Lower leg skin (tissue), 4 donors: ENCODE data around the gene DVL1. TPM values are rescaled to one million over a fixed set of nuclear protein-coding genes. Genes with fewer than 3 reads are reported as not detected.
A peak's percentile ranks its signal among the peaks of the same experiment; 100 is the strongest.

Source experiments
- DNase-seq, 2 donors: peaks; one replicate each; pipeline ENCODE4 v3.0.0-alpha.2; 2019; ENCODE audit warnings: low spot score in 2 of 2
- H3K4me3 ChIP-seq: fragments of 200-600 bp; sonication (generic); 2 replicates; pipeline ENCODE4 v1.5.1; 2017; ENCODE audit warnings: mild to moderate bottlenecking, low read depth; ENCODE audit not compliant: poor library complexity, severe bottlenecking
- CTCF ChIP-seq, 3 donors: fragments of 450-650 bp; IDR thresholded peaks; one replicate each; pipeline ENCODE4 v1.5.1; 2016; ENCODE audit warnings: antibody characterized with exemption in 3 of 3, mild to moderate bottlenecking in 3 of 3, moderate library complexity in 2 of 3
- POLR2A ChIP-seq, 2 donors: fragments of 450-650 bp; IDR thresholded peaks; one replicate each; pipeline ENCODE4 v1.6.1; 2016 to 2017; ENCODE audit warnings: antibody characterized with exemption in 2 of 2, mild to moderate bottlenecking in 1 of 2, moderate library complexity in 1 of 2
- WGBS, 2 donors: methylation state at CpG; one replicate each; pipeline ENCODE4 v1.1.5; 2018; 5-methylcytosine and 5-hydroxymethylcytosine counted together
- intact Hi-C: fragments of 100-400 bp; cut with DNase I; formaldehyde crosslinking; loops from one replicate; pipeline ENCODE4 v1.15.0; 2023; ENCODE audit warnings: low total_unique reads
- total RNA-seq, 4 donors: library from RNA; depleted of rRNA; stranded (reverse); fragments of >200 nt; gene quantifications; one replicate each; pipeline ENCODE4 v1.1.0, GENCODE V29; 2016

Gene DVL1
- total RNA-seq, 4 donors from 2014 or later, result 92.0 to 163 (median 113) TPM

GRCh38 chr1:1348420-1349255 lies 580 bp downstream of the DVL1 start:
- no peak for TF ChIP-seq CTCF (IDR thresholded peaks at IDR 0.05)
- no peak for TF ChIP-seq POLR2A (IDR thresholded peaks at IDR 0.05)
- H3K4me3 ChIP-seq, result peak overlapping the region; percentile 51
- WGBS, 2 donors, result 1% methylated on average over 12 to 47 of the region's 109 CpGs
- intact Hi-C loops, result no loop called here
- DNase-seq, result no peak

GRCh38 chr1:1347663-1348419 lies 1.4 kb downstream of the DVL1 start:
- intact Hi-C loops, result no loop called here
- DNase-seq, result no peak
- WGBS, 2 donors, result 17 to 31% methylated on average over 21 to 22 of the region's 26 CpGs
- no peak for TF ChIP-seq POLR2A (IDR thresholded peaks at IDR 0.05)
- TF ChIP-seq CTCF (IDR thresholded peaks at IDR 0.05), result no peak
- H3K4me3 ChIP-seq, result peak overlapping the region; percentile 51

- no peak for DNase-seq
Measured at GRCh38 chr1:1347026-1347595, 2.1 kb downstream of the DVL1 start.

GRCh38 chr1:1346501-1346890 lies 2.7 kb downstream of the DVL1 start:
- DNase-seq, result no peak
- H3K4me3 ChIP-seq, result no peak overlapping the region
- 88 to 90% methylated on average over 10 of the region's 10 CpGs for WGBS, 2 donors
- intact Hi-C loops, result no loop called here
- TF ChIP-seq POLR2A (IDR thresholded peaks at IDR 0.05), result no peak
- TF ChIP-seq CTCF (IDR thresholded peaks at IDR 0.05), result no peak

More at GRCh38 chr1:1347026-1347595, 2.1 kb downstream of the DVL1 start:
- no peak for TF ChIP-seq CTCF (IDR thresholded peaks at IDR 0.05)
- no peak for TF ChIP-seq POLR2A (IDR thresholded peaks at IDR 0.05)
- intact Hi-C loops, result no loop called here
- no peak overlapping the region for H3K4me3 ChIP-seq
- WGBS, 2 donors, result 67 to 86% methylated on average over 9 to 10 of the region's 10 CpGs

GRCh38 chr1:1345860-1346500 lies 3.2 kb downstream of the DVL1 start:
- WGBS, 2 donors, result 76 to 82% methylated on average over 6 to 11 of the region's 12 CpGs
- TF ChIP-seq POLR2A (IDR thresholded peaks at IDR 0.05), result no peak
- TF ChIP-seq CTCF (IDR thresholded peaks at IDR 0.05), result no peak
- no peak for DNase-seq
- H3K4me3 ChIP-seq, result no peak overlapping the region
- intact Hi-C loops, result no loop called here
